ENCODE measurements around the gene RTL10. TPM values are rescaled to one million over a fixed set of nuclear protein-coding genes. Genes with fewer than 3 reads are reported as not detected.

The RTL10 gene
- total RNA-seq, 1 donor from 2014 or later = 22.9 TPM

GRCh38 chr22:19851291-19852176, 3.1 kb downstream of the RTL10 start:
- no peak for DNase-seq (ENCODE audit: low spot score)
- intact Hi-C loops (cut with DNase I) = no loop called here
- no peak for ATAC-seq

GRCh38 chr22:19850763-19851109, 3.9 kb downstream of the RTL10 start:
- intact Hi-C loops (cut with DNase I) = no loop called here
- no peak for DNase-seq (ENCODE audit: low spot score)
- no peak for ATAC-seq

GRCh38 chr22:19849835-19850762, 4.6 kb downstream of the RTL10 start:
- ATAC-seq (no peak), DNase-seq (ENCODE audit: low spot score) (no peak)
- intact Hi-C loops (cut with DNase I) = no loop called here

- DNase-seq (ENCODE audit: low spot score) = no peak
- intact Hi-C loops (cut with DNase I) = no loop called here
- ATAC-seq = no peak
Observed at GRCh38 chr22:19848298-19849224, 6.1 kb downstream of the RTL10 start.

- DNase-seq (ENCODE audit: low spot score) (no peak), ATAC-seq (no peak)
- intact Hi-C loops (cut with DNase I) = no loop called here
Observed at GRCh38 chr22:19847345-19847632, 7.4 kb downstream of the RTL10 start.

- intact Hi-C loops (cut with DNase I) = no loop called here
- DNase-seq (ENCODE audit: low spot score) (no peak), ATAC-seq (no peak)
Observed at GRCh38 chr22:19846620-19847344, 7.9 kb downstream of the RTL10 start.

GRCh38 chr22:19845054-19845722, 9.5 kb downstream of the RTL10 start:
- DNase-seq (ENCODE audit: low spot score) (no peak), ATAC-seq (no peak)
- intact Hi-C loops (cut with DNase I) = no loop called here

- intact Hi-C loops (cut with DNase I) = no loop called here
- ATAC-seq (peak; percentile 76), DNase-seq (ENCODE audit: low spot score) (peak; percentile 72)
Observed at GRCh38 chr22:19844377-19845053, 10.2 kb downstream of the RTL10 start.

GRCh38 chr22:19843857-19844376, 10.8 kb downstream of the RTL10 start:
- intact Hi-C loops (cut with DNase I) = no loop called here
- ATAC-seq (peak; percentile 49), DNase-seq (ENCODE audit: low spot score) (no peak)

- DNase-seq (ENCODE audit: low spot score) (no peak), ATAC-seq (no peak)
- intact Hi-C loops (cut with DNase I) = no loop called here
Observed at GRCh38 chr22:19843107-19843856, 11.4 kb downstream of the RTL10 start.

- DNase-seq (ENCODE audit: low spot score) (no peak), ATAC-seq (no peak)
- intact Hi-C loops (cut with DNase I) = no loop called here
Observed at GRCh38 chr22:19842393-19843106, 12.1 kb downstream of the RTL10 start.

GRCh38 chr22:19841641-19842392, 12.9 kb downstream of the RTL10 start:
- no peak for DNase-seq (ENCODE audit: low spot score)
- intact Hi-C loops (cut with DNase I) = no loop called here
- ATAC-seq = no peak

GRCh38 chr22:19840955-19841640, 13.6 kb downstream of the RTL10 start:
- DNase-seq (ENCODE audit: low spot score) (no peak), ATAC-seq (no peak)
- intact Hi-C loops (cut with DNase I) = no loop called here

- intact Hi-C loops (cut with DNase I) = no loop called here
- DNase-seq (ENCODE audit: low spot score) (no peak), ATAC-seq (no peak)
Observed at GRCh38 chr22:19840059-19840458, 14.6 kb downstream of the RTL10 start.

GRCh38 chr22:19837915-19838314, 16.8 kb downstream of the RTL10 start:
- intact Hi-C loops (cut with DNase I) = no loop called here
- ATAC-seq (no peak), DNase-seq (ENCODE audit: low spot score) (no peak)
